Liver (tissue), 9 donors: ENCODE measurements around the gene USP44. TPM values are rescaled to one million over a fixed set of nuclear protein-coding genes. Genes with fewer than 3 reads are reported as not detected.

Source experiments
- DNase-seq: peaks from one replicate; pipeline ENCODE4 v3.0.0-alpha.2; 2017; ENCODE audit warnings: low spot score
- H3K27ac ChIP-seq, 2 donors: one replicate each; pipeline ENCODE4 v1.7.0; 2013; ENCODE audit warnings: inconsistent platforms in 2 of 2, low read length in 2 of 2, control low read depth in 1 of 2, low read depth in 1 of 2, mild to moderate bottlenecking in 1 of 2
- H3K27me3 ChIP-seq, 4 donors: one replicate each; pipeline versions ENCODE4 v1.6.1 to v1.7.0; 2013; ENCODE audit warnings: low read length in 3 of 4, inconsistent platforms in 1 of 4, mild to moderate bottlenecking in 1 of 4, moderate library complexity in 1 of 4; ENCODE audit not compliant: control insufficient read depth in 4 of 4, insufficient read depth in 4 of 4
- H3K36me3 ChIP-seq, 4 donors: one replicate each; pipeline versions ENCODE4 v1.6.1 to v1.7.0; 2013; ENCODE audit warnings: low read length in 3 of 4, mild to moderate bottlenecking in 3 of 4, low read depth in 1 of 4, moderate library complexity in 1 of 4; ENCODE audit not compliant: control insufficient read depth in 4 of 4, insufficient read depth in 3 of 4
- H3K4me1 ChIP-seq, 4 donors: one replicate each; pipeline versions ENCODE4 v1.6.1 to v1.7.0; 2013; ENCODE audit warnings: low read length in 3 of 4, mild to moderate bottlenecking in 3 of 4, moderate library complexity in 1 of 4; ENCODE audit not compliant: control insufficient read depth in 4 of 4, insufficient read depth in 4 of 4
- H3K4me3 ChIP-seq, 3 donors: one replicate each; pipeline versions ENCODE4 v1.6.1 to v1.7.0; 2013; ENCODE audit warnings: low read length in 3 of 3, control low read depth in 1 of 3, low read depth in 1 of 3, mild to moderate bottlenecking in 1 of 3
- H3K9ac ChIP-seq, 2 donors: one replicate each; pipeline ENCODE4 v1.7.0; 2013; ENCODE audit warnings: low read length in 2 of 2, mild to moderate bottlenecking in 2 of 2, moderate library complexity in 2 of 2, control low read depth in 1 of 2, low read depth in 1 of 2
- H3K9me3 ChIP-seq, 4 donors: one replicate each; pipeline versions ENCODE4 v1.6.1 to v1.7.0; 2013; ENCODE audit warnings: low read length in 3 of 4; ENCODE audit not compliant: control insufficient read depth in 4 of 4
- CTCF ChIP-seq: fragments of 150-350 bp; IDR thresholded peaks from 2 replicates; pipeline ENCODE4 v1.5.1; 2017; ENCODE audit warnings: improper control_type of control experiment, low read depth, low read length; ENCODE audit not compliant: missing input control
- EGR1 ChIP-seq, 2 donors: IDR thresholded peaks; 2 replicates each; pipeline ENCODE4 v1.6.1; 2016 to 2018; ENCODE audit warnings: antibody characterized with exemption in 2 of 2, low read depth in 2 of 2
- FOXA1 ChIP-seq: IDR thresholded peaks from 2 replicates; pipeline ENCODE4 v1.6.1; 2016; ENCODE audit warnings: antibody characterized with exemption
- FOXA2 ChIP-seq: IDR thresholded peaks from 2 replicates; pipeline ENCODE4 v1.6.1; 2016; ENCODE audit warnings: antibody characterized with exemption
- GABPA ChIP-seq, 2 donors: IDR thresholded peaks in 1 of 2; conservative IDR thresholded peaks in 1 of 2; 2 replicates each; pipeline ENCODE4 v1.6.1; 2016; ENCODE audit warnings: antibody characterized with exemption in 2 of 2, mild to moderate bottlenecking in 1 of 2, moderate library complexity in 1 of 2
- HNF4A ChIP-seq, 2 donors: conservative IDR thresholded peaks; 2 replicates each; pipeline ENCODE4 v1.6.1; 2016; ENCODE audit warnings: antibody characterized with exemption in 2 of 2, mild to moderate bottlenecking in 2 of 2
- HNF4G ChIP-seq: IDR thresholded peaks from 2 replicates; pipeline ENCODE4 v1.6.1; 2016; ENCODE audit warnings: antibody characterized with exemption
- JUND ChIP-seq, 2 donors: IDR thresholded peaks; 2 replicates each; pipeline ENCODE4 v1.6.1; 2016; ENCODE audit warnings: antibody characterized with exemption in 2 of 2
- NR2F2 ChIP-seq: IDR thresholded peaks from 2 replicates; pipeline ENCODE4 v1.6.1; 2016; ENCODE audit warnings: antibody characterized with exemption
- RAD21 ChIP-seq, 2 donors: IDR thresholded peaks; 2 replicates each; pipeline ENCODE4 v1.6.1; 2016; ENCODE audit warnings: antibody characterized with exemption in 2 of 2, mild to moderate bottlenecking in 2 of 2
- RXRA ChIP-seq, 2 donors: IDR thresholded peaks; 2 replicates each; pipeline ENCODE4 v1.6.1; 2017 to 2018; ENCODE audit warnings: antibody characterized with exemption in 2 of 2, mild to moderate bottlenecking in 1 of 2
- SP1 ChIP-seq: IDR thresholded peaks from 2 replicates; pipeline ENCODE4 v1.6.1; 2018; ENCODE audit warnings: antibody characterized with exemption, mild to moderate bottlenecking
- YY1 ChIP-seq: IDR thresholded peaks from 2 replicates; pipeline ENCODE4 v1.6.1; 2016; ENCODE audit warnings: antibody characterized with exemption, mild to moderate bottlenecking
- WGBS: extraction: QIAGEN DNeasy Blood & Tissue Kit; methylation state at CpG from one replicate; pipeline ENCODE4 v1.1.7; 2013; 5-methylcytosine and 5-hydroxymethylcytosine counted together
- polyA plus RNA-seq, 2 donors: library from polyadenylated mRNA; stranded (reverse) in 1 of 2; unstranded in 1 of 2; fragments of 200-250 nt in 1 of 2; fragments of >200 nt in 1 of 2; fragmentation: Nextera tagmentation in 1 of 2; extraction: Ambion mirVana in 1 of 2; gene quantifications; one replicate each; pipeline versions ENCODE4 v1.2.1 to v1.2.3, GENCODE V29; 2013 to 2015
- total RNA-seq, 2 donors: library from RNA; depleted of rRNA; stranded (reverse); fragments of >200 nt; gene quantifications; one replicate each; pipeline ENCODE4 v1.2.3, GENCODE V29; 2014
- TF ChIP-seq, protein P1 (sequence below): IDR thresholded peaks from 2 replicates; pipeline ENCODE4 v1.6.1; 2016; ENCODE audit warnings: antibody characterized with exemption, mild to moderate bottlenecking
- TF ChIP-seq, protein P2 (sequence below): IDR thresholded peaks from 2 replicates; pipeline ENCODE4 v1.6.1; 2016; ENCODE audit warnings: antibody characterized with exemption
- TF ChIP-seq, protein P3 (sequence below): IDR thresholded peaks from 2 replicates; pipeline ENCODE4 v1.6.1; 2016; ENCODE audit warnings: antibody characterized with exemption
- TF ChIP-seq, protein P4 (sequence below): IDR thresholded peaks from 2 replicates; pipeline ENCODE4 v1.6.1; 2016; ENCODE audit warnings: antibody characterized with exemption
- donor health status: healthy.
- donor health status: healthy.
- donor health status: healthy.
- donor health status: healthy.
- donor health status: healthy.

Gene USP44
- total and polyA plus RNA-seq, 4 donors = 0.03 to 0.33 (median 0.14) TPM; not detected in 1

- Histone ChIP-seq H3K9ac (peak overlapping the region; percentile 97 to 99), H3K4me1 (peaks cover 0 to 17% (median 8%) of the 10 kb centered on the region in 4 donors), H3K27me3 (no peaks in the 10 kb centered on the region), H3K27ac (peak overlapping the region; percentile 90 to 94), H3K4me3 (peak overlapping the region; percentile 72 to 96 (median 93)), H3K36me3 (peaks cover 3 to 8% (median 8%) of the 10 kb centered on the region in 4 donors), H3K9me3 (no peaks in the 10 kb centered on the region)
- DNase-seq = no peak
- under 1% methylated on average over 16 of the region's 16 CpGs for WGBS
- TF ChIP-seq FOXA2 (no peak), JUND (IDR thresholded peaks at IDR 0.05) (no peak), RXRA (IDR thresholded peaks at IDR 0.05) (no peak), EGR1 (IDR thresholded peaks at IDR 0.05; ENCODE audit: low read depth in 2 of 2) (no peak), CTCF (no peak), SP1 (no peak), HNF4A (conservative IDR thresholded peaks at IDR 0.05) (no peak), YY1 (no peak)
- TF ChIP-seq, protein P1, sequence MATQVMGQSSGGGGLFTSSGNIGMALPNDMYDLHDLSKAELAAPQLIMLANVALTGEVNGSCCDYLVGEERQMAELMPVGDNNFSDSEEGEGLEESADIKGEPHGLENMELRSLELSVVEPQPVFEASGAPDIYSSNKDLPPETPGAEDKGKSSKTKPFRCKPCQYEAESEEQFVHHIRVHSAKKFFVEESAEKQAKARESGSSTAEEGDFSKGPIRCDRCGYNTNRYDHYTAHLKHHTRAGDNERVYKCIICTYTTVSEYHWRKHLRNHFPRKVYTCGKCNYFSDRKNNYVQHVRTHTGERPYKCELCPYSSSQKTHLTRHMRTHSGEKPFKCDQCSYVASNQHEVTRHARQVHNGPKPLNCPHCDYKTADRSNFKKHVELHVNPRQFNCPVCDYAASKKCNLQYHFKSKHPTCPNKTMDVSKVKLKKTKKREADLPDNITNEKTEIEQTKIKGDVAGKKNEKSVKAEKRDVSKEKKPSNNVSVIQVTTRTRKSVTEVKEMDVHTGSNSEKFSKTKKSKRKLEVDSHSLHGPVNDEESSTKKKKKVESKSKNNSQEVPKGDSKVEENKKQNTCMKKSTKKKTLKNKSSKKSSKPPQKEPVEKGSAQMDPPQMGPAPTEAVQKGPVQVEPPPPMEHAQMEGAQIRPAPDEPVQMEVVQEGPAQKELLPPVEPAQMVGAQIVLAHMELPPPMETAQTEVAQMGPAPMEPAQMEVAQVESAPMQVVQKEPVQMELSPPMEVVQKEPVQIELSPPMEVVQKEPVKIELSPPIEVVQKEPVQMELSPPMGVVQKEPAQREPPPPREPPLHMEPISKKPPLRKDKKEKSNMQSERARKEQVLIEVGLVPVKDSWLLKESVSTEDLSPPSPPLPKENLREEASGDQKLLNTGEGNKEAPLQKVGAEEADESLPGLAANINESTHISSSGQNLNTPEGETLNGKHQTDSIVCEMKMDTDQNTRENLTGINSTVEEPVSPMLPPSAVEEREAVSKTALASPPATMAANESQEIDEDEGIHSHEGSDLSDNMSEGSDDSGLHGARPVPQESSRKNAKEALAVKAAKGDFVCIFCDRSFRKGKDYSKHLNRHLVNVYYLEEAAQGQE = no peak
Observed at GRCh38 chr12:95474660-95474958, 76.7 kb downstream of the USP44 start.

- peak; percentile 95 for DNase-seq
- peaks cover 0 to 17% (median 8%) of the 10 kb centered on the region in 4 donors for H3K4me1 ChIP-seq
- H3K4me3 ChIP-seq = peak within 1 kb of the TSS; percentile 72 to 96 (median 93)
- H3K9ac ChIP-seq = peak within 1 kb of the TSS; percentile 97 to 99
- peaks cover 3 to 8% (median 7%) of the 10 kb centered on the region in 4 donors for H3K36me3 ChIP-seq
- peak within 1 kb of the TSS; percentile 90 to 94 for H3K27ac ChIP-seq
- no peaks in the 10 kb centered on the region for H3K27me3 ChIP-seq
- WGBS = under 1% methylated on average over 49 of the region's 49 CpGs
- no peaks in the 10 kb centered on the region for H3K9me3 ChIP-seq
- no peak for TF ChIP-seq FOXA2
- TF ChIP-seq NR2F2 = no peak
- no peak for TF ChIP-seq HNF4G
- peak in 1 of 2 donors; percentile 56 for TF ChIP-seq JUND (IDR thresholded peaks at IDR 0.05)
- TF ChIP-seq, protein P2, sequence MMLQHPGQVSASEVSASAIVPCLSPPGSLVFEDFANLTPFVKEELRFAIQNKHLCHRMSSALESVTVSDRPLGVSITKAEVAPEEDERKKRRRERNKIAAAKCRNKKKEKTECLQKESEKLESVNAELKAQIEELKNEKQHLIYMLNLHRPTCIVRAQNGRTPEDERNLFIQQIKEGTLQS = no peak
- TF ChIP-seq, protein P3, sequence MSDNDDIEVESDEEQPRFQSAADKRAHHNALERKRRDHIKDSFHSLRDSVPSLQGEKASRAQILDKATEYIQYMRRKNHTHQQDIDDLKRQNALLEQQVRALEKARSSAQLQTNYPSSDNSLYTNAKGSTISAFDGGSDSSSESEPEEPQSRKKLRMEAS = peak; percentile 50
- TF ChIP-seq YY1 = peak; percentile 91
- TF ChIP-seq GABPA (IDR thresholded peaks at IDR 0.05 in 1 of 2, conservative IDR thresholded peaks at IDR 0.05 in 1 of 2) = peak; percentile 38 to 88
- peak; percentile 72 for TF ChIP-seq SP1
- peak in 1 of 2 donors; percentile 22 for TF ChIP-seq HNF4A (conservative IDR thresholded peaks at IDR 0.05)
- peak; percentile 30 to 73 for TF ChIP-seq RAD21 (IDR thresholded peaks at IDR 0.05)
- TF ChIP-seq, protein P4, sequence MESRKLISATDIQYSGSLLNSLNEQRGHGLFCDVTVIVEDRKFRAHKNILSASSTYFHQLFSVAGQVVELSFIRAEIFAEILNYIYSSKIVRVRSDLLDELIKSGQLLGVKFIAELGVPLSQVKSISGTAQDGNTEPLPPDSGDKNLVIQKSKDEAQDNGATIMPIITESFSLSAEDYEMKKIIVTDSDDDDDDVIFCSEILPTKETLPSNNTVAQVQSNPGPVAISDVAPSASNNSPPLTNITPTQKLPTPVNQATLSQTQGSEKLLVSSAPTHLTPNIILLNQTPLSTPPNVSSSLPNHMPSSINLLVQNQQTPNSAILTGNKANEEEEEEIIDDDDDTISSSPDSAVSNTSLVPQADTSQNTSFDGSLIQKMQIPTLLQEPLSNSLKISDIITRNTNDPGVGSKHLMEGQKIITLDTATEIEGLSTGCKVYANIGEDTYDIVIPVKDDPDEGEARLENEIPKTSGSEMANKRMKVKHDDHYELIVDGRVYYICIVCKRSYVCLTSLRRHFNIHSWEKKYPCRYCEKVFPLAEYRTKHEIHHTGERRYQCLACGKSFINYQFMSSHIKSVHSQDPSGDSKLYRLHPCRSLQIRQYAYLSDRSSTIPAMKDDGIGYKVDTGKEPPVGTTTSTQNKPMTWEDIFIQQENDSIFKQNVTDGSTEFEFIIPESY = peak; percentile 71
- no peak for TF ChIP-seq FOXA1
- peak; percentile 35 to 56 for TF ChIP-seq RXRA (IDR thresholded peaks at IDR 0.05)
- TF ChIP-seq, protein P1 = peak; percentile 95
Observed at GRCh38 chr12:95473884-95474659, 77.2 kb downstream of the USP44 start, which contains the start of gene METAP2. Gene METAP2, plus strand, starts transcription at chr12:95474152. Its CDS starts 28 bp downstream, at chr12:95474180.
